ENCODE data around the gene KAT14. TPM values are rescaled to one million over a fixed set of nuclear protein-coding genes. Genes with fewer than 3 reads are reported as not detected.
"Not testable (repeated sequence)": the region's sequence is repeated elsewhere in the genome, so short reads cannot be mapped to it uniquely, and the experiment has no call there.

The KAT14 gene
- total RNA-seq, 1 donor from 2014 or later: 16.6 TPM

DNA sequence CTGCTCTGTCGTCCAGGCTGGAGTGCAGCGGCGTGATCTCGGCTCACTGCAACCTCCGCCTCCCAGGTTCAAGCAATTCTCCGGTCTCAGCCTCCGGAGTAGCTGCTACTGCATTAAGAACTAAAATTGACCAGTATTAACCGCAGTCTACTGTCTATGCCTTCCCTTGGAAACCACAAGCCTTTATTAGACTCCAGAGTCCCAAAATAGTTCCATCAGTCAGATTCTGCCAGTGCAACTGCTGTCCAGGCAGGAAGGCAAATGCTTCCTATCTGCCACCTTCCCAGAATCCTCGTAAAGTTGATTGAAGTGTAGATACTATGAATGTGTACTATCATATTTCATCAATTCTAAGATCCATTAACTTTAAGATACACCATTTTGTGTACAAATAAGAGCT lies 16.7 kb downstream of the KAT14 start:
- DNase-seq (ENCODE audit: low spot score): no peak

- no peak for DNase-seq (ENCODE audit: low spot score)
Measured at GRCh38 chr20:18156045-18156444, 18.4 kb downstream of the KAT14 start.

DNA sequence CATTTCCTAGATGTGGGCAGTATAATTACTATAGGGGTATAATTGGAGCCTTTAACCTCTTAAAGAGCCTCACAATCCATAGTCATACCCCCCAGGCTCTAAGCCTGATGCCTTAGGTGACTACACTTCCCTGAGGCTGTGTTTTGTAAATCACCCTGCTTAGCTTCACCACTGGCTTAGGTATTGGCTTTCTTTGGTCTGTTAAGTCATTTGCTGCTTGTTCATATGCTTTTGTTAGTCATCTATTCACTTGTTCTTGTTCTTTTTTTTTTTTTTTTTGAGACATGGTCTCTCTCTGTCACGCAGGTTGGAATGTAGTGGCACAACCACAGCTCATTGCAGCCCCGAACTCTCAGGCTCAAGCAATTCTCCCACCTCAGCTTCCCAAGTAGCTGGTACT lies 26.7 kb downstream of the KAT14 start:
- DNase-seq (ENCODE audit: low spot score): no peak

GRCh38 chr20:18165553-18165952 lies 27.9 kb downstream of the KAT14 start:
- DNase-seq (ENCODE audit: low spot score): no peak

- DNase-seq (ENCODE audit: low spot score): no peak
Measured at GRCh38 chr20:18166241-18166881, 28.7 kb downstream of the KAT14 start.

- DNase-seq (ENCODE audit: low spot score): no peak
Measured at GRCh38 chr20:18166950-18167349, 29.3 kb downstream of the KAT14 start.

DNA sequence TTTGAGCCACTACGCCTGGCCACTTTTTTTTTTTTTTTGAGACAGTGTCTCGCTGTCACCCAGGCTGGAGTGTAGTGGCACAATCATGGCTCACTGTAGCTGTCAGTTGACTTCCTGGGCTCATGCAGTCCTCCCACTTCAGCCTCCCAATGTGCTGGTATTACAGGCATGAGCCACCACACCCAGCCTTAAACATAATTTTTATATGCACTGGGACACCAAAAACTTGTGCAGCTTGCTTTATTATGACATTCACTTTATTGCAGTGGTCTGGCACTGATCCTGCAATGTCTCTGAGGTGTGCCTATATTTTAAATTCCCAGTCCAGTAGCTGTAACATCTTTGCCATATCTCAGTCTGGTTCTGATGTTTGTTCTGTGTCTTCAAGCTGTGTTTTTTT lies 34.7 kb downstream of the KAT14 start:
- DNase-seq (ENCODE audit: low spot score): no peak

GRCh38 chr20:18174906-18175683 lies 37.4 kb downstream of the KAT14 start:
- no peak for DNase-seq (ENCODE audit: low spot score)

- no peak for DNase-seq (ENCODE audit: low spot score)
Measured at GRCh38 chr20:18176318-18176785, 38.7 kb downstream of the KAT14 start.

GRCh38 chr20:18180366-18180765 lies 42.7 kb downstream of the KAT14 start:
- not testable (repeated sequence) for DNase-seq (ENCODE audit: low spot score)

DNA sequence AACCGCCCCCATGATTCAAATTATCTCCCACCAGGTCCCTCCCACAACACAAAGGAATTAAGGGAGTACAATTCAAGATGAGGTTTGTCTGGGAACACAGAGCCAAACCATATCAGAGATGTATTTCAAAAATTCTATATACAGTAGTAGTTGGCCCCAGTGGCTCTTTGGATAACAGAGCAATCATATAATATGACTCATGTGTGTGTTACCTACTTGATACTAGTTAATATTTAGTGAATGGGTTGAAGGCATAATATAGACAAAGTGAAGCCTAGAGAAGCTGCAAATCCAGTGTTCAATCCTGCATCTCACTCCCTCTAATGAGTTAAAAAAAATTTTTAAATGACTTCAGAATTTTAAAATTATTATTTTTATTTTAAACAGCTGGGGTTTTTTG lies 43.2 kb downstream of the KAT14 start:
- no peak for DNase-seq (ENCODE audit: low spot score)

- DNase-seq (ENCODE audit: low spot score): no peak
Measured at GRCh38 chr20:18187020-18187419, 49.4 kb downstream of the KAT14 start.

DNA sequence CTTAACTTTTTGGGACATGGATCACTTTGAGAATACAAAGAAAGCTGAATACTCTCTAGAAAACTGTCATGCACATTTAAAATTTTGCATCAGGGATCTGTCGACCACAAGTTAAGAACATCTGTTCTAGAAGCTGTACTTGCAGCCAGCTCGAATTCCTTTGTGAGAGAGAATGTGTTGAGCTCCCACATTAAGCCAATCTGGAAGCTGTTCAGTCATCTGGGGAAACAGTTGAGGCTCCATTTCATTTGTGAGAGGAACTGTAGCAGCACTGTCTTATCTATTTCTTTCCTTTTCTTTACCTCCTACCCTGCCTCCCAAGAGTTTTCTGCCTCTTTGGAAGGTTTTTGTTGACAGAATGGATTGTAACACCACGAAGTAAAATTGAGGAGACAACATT lies 50.8 kb downstream of the KAT14 start:
- DNase-seq (ENCODE audit: low spot score): no peak

DNA sequence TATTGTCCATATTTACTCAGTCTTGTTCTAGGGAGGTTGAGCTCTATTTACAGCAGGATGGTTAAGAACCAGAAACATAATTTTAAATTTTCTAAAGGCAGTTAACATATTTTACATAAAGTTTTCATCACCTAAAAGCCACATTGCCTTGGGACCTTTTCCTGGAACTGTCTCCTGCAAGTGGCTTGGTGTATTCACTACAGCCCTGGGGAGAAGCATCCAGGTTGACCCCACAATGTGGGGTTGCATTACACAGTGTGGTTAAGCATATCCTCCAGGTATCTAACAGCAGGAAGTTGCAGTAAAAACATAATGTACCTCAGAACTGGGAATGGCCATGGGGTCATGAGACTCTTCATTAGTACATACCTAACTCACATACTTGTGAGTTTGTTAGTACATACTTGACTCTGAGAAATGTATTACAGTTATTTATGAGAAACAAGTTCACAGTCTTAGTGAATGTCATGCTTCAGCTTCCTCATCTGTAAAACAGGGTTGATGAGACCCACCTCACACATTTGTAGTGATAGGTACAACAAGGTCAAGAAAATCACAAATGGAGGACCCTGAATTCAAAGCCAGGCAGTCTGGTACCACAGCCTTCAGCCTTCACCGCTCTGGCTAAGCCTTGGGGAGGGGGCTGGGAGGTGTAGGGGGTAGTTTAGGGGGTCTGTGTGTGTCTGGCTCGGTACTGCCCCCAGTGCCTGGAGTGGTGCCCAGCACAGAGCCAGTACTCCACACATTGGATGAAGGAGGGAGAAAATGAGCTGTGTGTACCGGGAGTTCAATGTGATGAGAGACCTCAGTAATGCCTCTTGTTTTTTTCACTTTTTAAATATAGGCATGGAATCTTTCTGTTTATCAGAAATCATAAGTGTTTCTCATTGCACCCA lies 52.9 kb downstream of the KAT14 start:
- no peak for DNase-seq (ENCODE audit: low spot score)

DNA sequence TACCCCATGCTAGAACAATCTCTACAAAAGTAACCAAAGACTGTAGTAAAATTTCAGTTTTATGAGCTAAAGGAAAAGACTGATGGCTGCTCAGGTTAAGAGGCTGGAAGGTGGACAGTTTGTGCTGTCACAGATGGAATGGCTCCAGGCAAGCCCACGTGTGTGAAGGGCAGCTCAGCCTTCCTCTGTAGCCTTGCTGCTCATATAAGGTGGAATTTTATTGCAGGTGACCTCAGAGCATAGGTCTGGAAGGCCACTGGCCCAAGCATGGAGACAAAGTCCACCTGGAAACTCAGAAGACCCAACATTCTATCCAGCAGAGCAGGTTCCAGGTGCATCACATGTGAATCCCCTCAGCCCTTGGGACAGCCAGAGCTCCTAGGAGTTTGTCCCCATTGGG lies 53.6 kb downstream of the KAT14 start:
- no peak for DNase-seq (ENCODE audit: low spot score)

- not testable (repeated sequence) for DNase-seq (ENCODE audit: low spot score)
Measured at GRCh38 chr20:18194461-18194860, 56.8 kb downstream of the KAT14 start.

- DNase-seq (ENCODE audit: low spot score): no peak
Measured at GRCh38 chr20:18195931-18196330, 58.3 kb downstream of the KAT14 start.

DNA sequence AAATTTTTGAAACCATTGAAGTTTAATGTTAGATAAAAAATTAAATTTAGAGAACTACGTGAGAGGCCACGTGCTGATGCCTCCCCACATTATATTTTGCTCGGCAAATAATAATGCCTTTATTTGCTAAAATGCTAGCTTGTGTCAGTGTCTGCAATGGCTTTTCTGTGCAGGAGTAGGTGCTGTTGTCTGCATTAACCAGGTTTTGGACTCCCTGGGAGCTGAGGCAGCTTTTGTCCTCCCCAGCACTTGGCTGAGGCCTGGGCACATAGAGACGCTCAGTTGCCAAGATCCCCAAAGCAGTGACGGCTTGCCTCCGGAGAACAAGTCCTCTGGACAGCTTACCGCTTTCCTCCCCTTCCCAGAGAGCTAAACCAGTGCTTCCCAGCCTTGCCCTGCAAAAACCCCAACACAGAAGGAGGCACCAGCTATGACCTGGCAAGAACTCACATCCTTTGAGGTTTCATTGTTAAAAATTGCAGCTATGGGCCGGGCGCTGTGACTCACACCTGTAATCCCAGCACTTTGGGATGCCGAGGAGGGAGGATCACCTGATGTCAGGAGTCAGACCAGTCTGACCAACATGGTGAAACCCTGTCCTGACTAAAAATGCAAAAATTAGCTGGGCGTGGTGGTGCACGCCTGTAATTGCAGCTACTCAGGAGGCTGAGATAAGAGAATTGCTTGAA lies 59.9 kb downstream of the KAT14 start:
- DNase-seq (ENCODE audit: low spot score): no peak

GRCh38 chr20:18202966-18203365 lies 65.3 kb downstream of the KAT14 start:
- DNase-seq (ENCODE audit: low spot score): no peak

- not testable (repeated sequence) for DNase-seq (ENCODE audit: low spot score)
Measured at GRCh38 chr20:18203700-18204099, 66.0 kb downstream of the KAT14 start.

- DNase-seq (ENCODE audit: low spot score): no peak
Measured at GRCh38 chr20:18213002-18213401, 75.3 kb downstream of the KAT14 start.

DNA sequence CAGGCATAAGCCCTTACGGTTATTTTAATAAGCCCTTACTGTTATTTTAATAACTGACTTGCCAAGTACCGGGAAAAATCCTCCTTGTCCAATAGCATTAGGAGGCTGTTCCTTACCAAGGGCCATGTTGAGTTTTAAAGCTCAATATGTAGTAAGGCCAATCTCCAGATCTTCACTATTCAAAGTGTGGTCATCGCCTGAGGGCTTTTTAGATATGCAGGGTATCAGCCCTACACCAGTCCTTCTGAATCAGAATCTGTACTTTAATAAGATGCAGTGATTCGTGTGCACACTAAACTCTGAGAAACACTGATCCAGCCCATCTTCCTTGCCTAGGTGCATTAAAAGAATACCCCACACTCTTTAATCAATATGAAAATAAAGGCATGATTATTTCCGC lies 77.9 kb downstream of the KAT14 start:
- DNase-seq (ENCODE audit: low spot score): no peak

All from mucosa of gallbladder (tissue), 1 donor.